ENCODE measurements around the gene MYO10.
"Not testable (repeated sequence)": the region's sequence is repeated elsewhere in the genome, so short reads cannot be mapped to it uniquely, and the experiment has no call there.

Gene MYO10

GRCh38 chr5:16936150-16936988 is at the start of gene MYO10:
MYO10 (minus strand) TSS chr5:16936288; CDS start chr5:16935808, 480 bp downstream.
- DNase-seq: peak; percentile 83 to 88

GRCh38 chr5:16985304-16985703 is 49.2 kb upstream of the MYO10 start:
- DNase-seq: not testable (repeated sequence)

- no peak for DNase-seq
Observed at GRCh38 chr5:16983972-16984371, 47.9 kb upstream of the MYO10 start.

- no peak for DNase-seq
Observed at GRCh38 chr5:16983022-16983639, 47.0 kb upstream of the MYO10 start.

GRCh38 chr5:16981700-16982099 is 45.6 kb upstream of the MYO10 start:
- no peak for DNase-seq

GRCh38 chr5:16980983-16981382 is 44.9 kb upstream of the MYO10 start:
- no peak for DNase-seq

GRCh38 chr5:16978296-16978695 is 42.2 kb upstream of the MYO10 start:
- DNase-seq: no peak

GRCh38 chr5:16976625-16977008 is 40.5 kb upstream of the MYO10 start:
- DNase-seq: no peak

GRCh38 chr5:16975950-16976624 is 40.0 kb upstream of the MYO10 start:
- no peak for DNase-seq

- DNase-seq: no peak
Observed at GRCh38 chr5:16974981-16975380, 38.9 kb upstream of the MYO10 start.

GRCh38 chr5:16970826-16971225 is 34.7 kb upstream of the MYO10 start:
- DNase-seq: no peak

GRCh38 chr5:16970260-16970659 is 34.2 kb upstream of the MYO10 start:
- no peak for DNase-seq

GRCh38 chr5:16965581-16965980 is 29.5 kb upstream of the MYO10 start:
- DNase-seq: no peak

- DNase-seq: no peak
Observed at GRCh38 chr5:16963821-16964220, 27.7 kb upstream of the MYO10 start.

- DNase-seq: no peak
Observed at GRCh38 chr5:16961131-16961530, 25.0 kb upstream of the MYO10 start.

GRCh38 chr5:16957304-16958196 is 21.5 kb upstream of the MYO10 start:
- DNase-seq: no peak

- DNase-seq: no peak
Observed at GRCh38 chr5:16953729-16954128, 17.6 kb upstream of the MYO10 start.

GRCh38 chr5:16952968-16953671 is 17.0 kb upstream of the MYO10 start:
- no peak for DNase-seq

- DNase-seq: no peak
Observed at GRCh38 chr5:16946725-16947124, 10.6 kb upstream of the MYO10 start.

- no peak for DNase-seq
Observed at GRCh38 chr5:16944816-16945562, 8.9 kb upstream of the MYO10 start.

Measured in NCI-H524 (cell line).